Fibroblast of lung (primary cell): ENCODE results near the gene RASEF.

Experiments used
- EZH2 ChIP-seq: IDR thresholded peaks from 2 replicates; pipeline ENCODE4 v1.5.1; 2012; ENCODE audit warnings: low read length, control low read depth, mild to moderate bottlenecking; ENCODE audit errors: missing control alignments
- TF ChIP-seq, protein P1 (sequence below), 2 donors: IDR thresholded peaks in 1 of 2; conservative IDR thresholded peaks in 1 of 2; 1 replicate in 1 of 2; 2 replicates in 1 of 2; pipeline ENCODE4 v1.5.1; 2011 to 2012; ENCODE audit warnings: low read length in 2 of 2, control low read depth in 1 of 2, inconsistent platforms in 1 of 2, low read depth in 1 of 2, mild to moderate bottlenecking in 1 of 2

DNA sequence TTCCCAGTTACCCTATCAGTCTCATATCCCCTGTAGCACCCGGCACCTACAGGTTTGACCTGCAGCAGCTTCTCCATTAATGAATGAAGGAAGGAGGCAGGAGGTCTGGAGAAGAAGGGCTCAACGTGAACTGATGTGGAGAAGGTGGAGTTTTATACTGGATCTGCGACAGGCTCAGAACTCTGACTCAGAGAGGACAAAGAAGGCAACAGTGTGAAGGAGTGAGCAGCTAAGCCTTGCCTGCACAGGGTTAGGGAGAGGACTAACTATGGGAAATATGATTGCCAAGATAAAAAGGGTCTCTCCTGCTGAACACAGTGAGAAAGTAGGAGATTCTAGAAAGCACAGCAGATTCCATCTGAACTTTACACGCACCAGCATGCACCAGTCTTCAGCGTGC lies 23.6 kb downstream of the RASEF start:
- TF ChIP-seq, protein P1, sequence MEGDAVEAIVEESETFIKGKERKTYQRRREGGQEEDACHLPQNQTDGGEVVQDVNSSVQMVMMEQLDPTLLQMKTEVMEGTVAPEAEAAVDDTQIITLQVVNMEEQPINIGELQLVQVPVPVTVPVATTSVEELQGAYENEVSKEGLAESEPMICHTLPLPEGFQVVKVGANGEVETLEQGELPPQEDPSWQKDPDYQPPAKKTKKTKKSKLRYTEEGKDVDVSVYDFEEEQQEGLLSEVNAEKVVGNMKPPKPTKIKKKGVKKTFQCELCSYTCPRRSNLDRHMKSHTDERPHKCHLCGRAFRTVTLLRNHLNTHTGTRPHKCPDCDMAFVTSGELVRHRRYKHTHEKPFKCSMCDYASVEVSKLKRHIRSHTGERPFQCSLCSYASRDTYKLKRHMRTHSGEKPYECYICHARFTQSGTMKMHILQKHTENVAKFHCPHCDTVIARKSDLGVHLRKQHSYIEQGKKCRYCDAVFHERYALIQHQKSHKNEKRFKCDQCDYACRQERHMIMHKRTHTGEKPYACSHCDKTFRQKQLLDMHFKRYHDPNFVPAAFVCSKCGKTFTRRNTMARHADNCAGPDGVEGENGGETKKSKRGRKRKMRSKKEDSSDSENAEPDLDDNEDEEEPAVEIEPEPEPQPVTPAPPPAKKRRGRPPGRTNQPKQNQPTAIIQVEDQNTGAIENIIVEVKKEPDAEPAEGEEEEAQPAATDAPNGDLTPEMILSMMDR (conservative IDR thresholded peaks at IDR 0.05 in 1 of 2, IDR thresholded peaks at IDR 0.05 in 1 of 2; ENCODE audit: low read depth in 1 of 2, low read length in 2 of 2): no peak
- TF ChIP-seq EZH2: no peak
